H1 (cell line): Measurements from ENCODE around the gene CTIF. TPM values are rescaled to one million over a fixed set of nuclear protein-coding genes. Genes with fewer than 3 reads are reported as not detected.
A peak's percentile ranks its signal among the peaks of the same experiment; 100 is the strongest.

ENCODE experiments used
- CTCF ChIA-PET: fragments of 300-600 bp; sonication (Branson Sonifier 250); formaldehyde crosslinking; loops from one replicate; lab custom pipeline; 2021; ENCODE audit not compliant: partially characterized antibody; lab: Charles Lee
- POLR2A ChIA-PET: fragments of 300-600 bp; sonication (Branson Sonifier 250); formaldehyde crosslinking; loops from one replicate; lab custom pipeline; 2021; ENCODE audit warnings: inconsistent platforms; ENCODE audit not compliant: partially characterized antibody; lab: Charles Lee
- DNase-seq, 2 experiments: peaks; one replicate each; pipeline versions ENCODE4 v3.0.0 to v3.0.0-alpha.2; 2010 to 2022; ENCODE audit warnings: low spot score in 2 of 2, low read depth in 1 of 2, mixed read lengths in 1 of 2
- FAIRE-seq: peaks from 2 replicates; lab custom pipeline; 2011; peaks lifted over from hg19 to GRCh38; lab: Jason Lieb, UNC
- H2AFZ ChIP-seq: 2 replicates; pipeline ENCODE4 v1.8.1; 2012; ENCODE audit warnings: low read length, inconsistent platforms
- H2AK5ac ChIP-seq: 2 replicates; pipeline ENCODE4 v1.6.1; 2013; ENCODE audit warnings: low read depth, low read length
- H2BK120ac ChIP-seq: replicated peaks from 2 replicates; pipeline ENCODE3; 2013; ENCODE audit warnings: low read depth, low read length, inconsistent platforms
- H2BK12ac ChIP-seq: 2 replicates; pipeline ENCODE4 v1.6.1; 2013; ENCODE audit warnings: low read depth, low read length
- H2BK15ac ChIP-seq: 2 replicates; pipeline ENCODE4 v1.6.1; 2013; ENCODE audit warnings: low read length
- H2BK20ac ChIP-seq: 2 replicates; pipeline ENCODE4 v1.6.1; 2013; ENCODE audit warnings: low read length
- H2BK5ac ChIP-seq: 2 replicates; pipeline ENCODE4 v1.6.1; 2013; ENCODE audit warnings: low read depth, low read length
- H3K14ac ChIP-seq: 2 replicates; pipeline ENCODE4 v1.6.1; 2013; ENCODE audit warnings: inconsistent platforms; ENCODE audit not compliant: insufficient read length
- H3K18ac ChIP-seq: 2 replicates; pipeline ENCODE4 v1.6.1; 2013; ENCODE audit warnings: low read length; ENCODE audit errors: extremely low read depth
- H3K23ac ChIP-seq: 2 replicates; pipeline ENCODE4 v1.6.1; 2013; ENCODE audit warnings: inconsistent platforms; ENCODE audit not compliant: insufficient read length
- H3K23me2 ChIP-seq: 2 replicates; pipeline ENCODE4 v1.6.1; 2013; ENCODE audit warnings: low read depth, low read length
- H3K27ac ChIP-seq: 2 replicates; pipeline ENCODE4 v1.6.1; 2011; ENCODE audit warnings: low read depth, low read length, inconsistent platforms
- H3K27me3 ChIP-seq, 4 experiments: replicated peaks in 1 of 4; 1 replicate in 1 of 4; 2 replicates in 3 of 4; pipeline versions ENCODE4 v1.6.1 to v1.8.1; 2011 to 2013; ENCODE audit warnings: low read length in 3 of 4, mild to moderate bottlenecking in 3 of 4, inconsistent platforms in 2 of 4, mixed read lengths in 2 of 4, moderate library complexity in 1 of 4; ENCODE audit not compliant: control insufficient read depth in 3 of 4, insufficient read depth in 3 of 4; ENCODE audit errors: extremely low read depth in 1 of 4
- H3K36me3 ChIP-seq, 4 experiments: 2 replicates each; pipeline versions ENCODE4 v1.6.1 to v1.8.1; 2011 to 2013; ENCODE audit warnings: mild to moderate bottlenecking in 4 of 4, low read length in 3 of 4, moderate library complexity in 2 of 4, control low read depth in 1 of 4, inconsistent platforms in 1 of 4; ENCODE audit not compliant: insufficient read depth in 4 of 4, control insufficient read depth in 2 of 4
- H3K4ac ChIP-seq: replicated peaks from 2 replicates; pipeline ENCODE3; 2013; ENCODE audit warnings: low read length, low read depth, mixed read lengths, inconsistent platforms; ENCODE audit not compliant: insufficient read length
- H3K4me1 ChIP-seq, 4 experiments: replicated peaks in 1 of 4; 1 replicate in 1 of 4; 2 replicates in 3 of 4; pipeline versions ENCODE4 v1.6.1 to v1.8.1; 2011 to 2013; ENCODE audit warnings: low read length in 3 of 4, inconsistent platforms in 2 of 4, mixed read lengths in 1 of 4; ENCODE audit not compliant: insufficient read depth in 4 of 4, control insufficient read depth in 3 of 4
- H3K4me2 ChIP-seq, 2 experiments: 2 replicates each; pipeline versions ENCODE4 v1.6.1 to v1.8.1; 2011 to 2013; ENCODE audit warnings: low read depth in 2 of 2, low read length in 2 of 2, control low read depth in 1 of 2, inconsistent platforms in 1 of 2, mild to moderate bottlenecking in 1 of 2; ENCODE audit not compliant: insufficient read depth in 1 of 2
- H3K4me3 ChIP-seq, 4 experiments: fragments of 200-600, 300-600 bp in 1 of 4; sonication (generic), shearing (Covaris generic), sonication (Bioruptor Twin) in 1 of 4; 2 replicates each; pipeline versions ENCODE4 v1.5.1 to v1.8.1; 2011 to 2016; ENCODE audit warnings: low read length in 4 of 4, low read depth in 3 of 4, control low read depth in 2 of 4, inconsistent platforms in 2 of 4, mild to moderate bottlenecking in 2 of 4, mixed read lengths in 1 of 4, moderate library complexity in 1 of 4; ENCODE audit not compliant: insufficient read depth in 2 of 4; ENCODE audit errors: extremely low read depth in 1 of 4
- H3K56ac ChIP-seq: replicated peaks from 2 replicates; pipeline ENCODE3; 2013; ENCODE audit warnings: low read depth, mild to moderate bottlenecking, mixed read lengths, low read length, inconsistent platforms; ENCODE audit not compliant: insufficient read length
- H3K79me1 ChIP-seq: 2 replicates; pipeline ENCODE4 v1.6.1; 2013; ENCODE audit warnings: low read depth, low read length, control low read depth
- H3K79me2 ChIP-seq, 2 experiments: 2 replicates each; pipeline versions ENCODE4 v1.6.1 to v1.8.1; 2012 to 2013; ENCODE audit warnings: low read length in 2 of 2, mild to moderate bottlenecking in 2 of 2, inconsistent platforms in 1 of 2; ENCODE audit not compliant: insufficient read depth in 2 of 2, control insufficient read depth in 1 of 2
- H3K9ac ChIP-seq, 4 experiments: replicated peaks in 1 of 4; 1 replicate in 1 of 4; 2 replicates in 3 of 4; pipeline versions ENCODE4 v1.6.1 to v1.8.1; 2011 to 2013; ENCODE audit warnings: low read depth in 3 of 4, low read length in 3 of 4, control low read depth in 2 of 4, mild to moderate bottlenecking in 2 of 4, moderate library complexity in 2 of 4, inconsistent platforms in 1 of 4; ENCODE audit errors: extremely low read depth in 1 of 4
- H3K9me3 ChIP-seq, 2 experiments: 2 replicates each; pipeline versions ENCODE4 v1.6.1 to v1.8.1; 2012 to 2013; ENCODE audit warnings: mild to moderate bottlenecking in 2 of 2, moderate library complexity in 2 of 2, control low read depth in 1 of 2, inconsistent platforms in 1 of 2, low read depth in 1 of 2, low read length in 1 of 2, mixed read lengths in 1 of 2; ENCODE audit not compliant: insufficient read depth in 2 of 2
- H4K20me1 ChIP-seq, 2 experiments: replicated peaks in 1 of 2; 2 replicates each; pipeline versions ENCODE3 to v1.8.1; 2011 to 2013; ENCODE audit warnings: inconsistent platforms in 2 of 2, low read length in 2 of 2, mild to moderate bottlenecking in 1 of 2; ENCODE audit not compliant: insufficient read depth in 2 of 2, control insufficient read depth in 1 of 2
- H4K5ac ChIP-seq: 2 replicates; pipeline ENCODE4 v1.6.1; 2013; ENCODE audit warnings: low read length, low read depth, mixed read lengths, inconsistent platforms; ENCODE audit not compliant: insufficient read length
- H4K8ac ChIP-seq: 2 replicates; pipeline ENCODE4 v1.8.0; 2013; ENCODE audit warnings: mild to moderate bottlenecking, moderate library complexity, low read length, inconsistent platforms; ENCODE audit not compliant: insufficient read depth; ENCODE audit errors: extremely low read depth
- H4K91ac ChIP-seq: replicated peaks from 2 replicates; pipeline ENCODE3; 2013; ENCODE audit warnings: low read length, mixed read lengths, inconsistent platforms; ENCODE audit not compliant: insufficient read length
- BRCA1 ChIP-seq: IDR thresholded peaks from 2 replicates; pipeline ENCODE4 v1.6.1; 2012; ENCODE audit warnings: low read depth, low read length, improper control_type of control experiment
- CHD1 ChIP-seq: IDR thresholded peaks from 2 replicates; pipeline ENCODE4 v1.6.1; 2012; ENCODE audit warnings: low read depth, low read length, improper control_type of control experiment
- FOSL1 ChIP-seq: IDR thresholded peaks from 2 replicates; pipeline ENCODE4 v1.6.1; 2011; ENCODE audit warnings: mild to moderate bottlenecking, low read depth, low read length, moderate library complexity; ENCODE audit not compliant: insufficient read depth
- HDAC2 ChIP-seq, 2 experiments: fragments of 300-600 bp in 1 of 2; sonication (generic) in 1 of 2; IDR thresholded peaks; 2 replicates each; pipeline ENCODE4 v1.6.1; 2011 to 2012; ENCODE audit warnings: low read depth in 2 of 2, low read length in 2 of 2, mild to moderate bottlenecking in 2 of 2, moderate library complexity in 2 of 2, borderline replicate concordance in 1 of 2, inconsistent platforms in 1 of 2
- JUN ChIP-seq: IDR thresholded peaks from 2 replicates; pipeline ENCODE4 v1.6.1; 2011; ENCODE audit warnings: low read depth, mild to moderate bottlenecking, improper control_type of control experiment, low read length
- NRF1 ChIP-seq: IDR thresholded peaks from 2 replicates; pipeline ENCODE4 v1.6.1; 2011; ENCODE audit warnings: mild to moderate bottlenecking, low read depth, low read length, improper control_type of control experiment
- POU5F1 ChIP-seq: IDR thresholded peaks from 2 replicates; pipeline ENCODE4 v1.6.1; 2011; ENCODE audit warnings: low read depth, mild to moderate bottlenecking, low read length, moderate library complexity
- RBBP5 ChIP-seq: IDR thresholded peaks from 2 replicates; pipeline ENCODE4 v1.7.1; 2012; ENCODE audit warnings: low read depth, mild to moderate bottlenecking, inconsistent platforms, low read length, moderate library complexity, borderline replicate concordance
- RNF2 ChIP-seq: fragments of 200-900, 300-1000 bp; sonication (generic); IDR thresholded peaks from 2 replicates; pipeline ENCODE4 v1.7.1; 2016; ENCODE audit warnings: borderline replicate concordance, low read depth, mild to moderate bottlenecking, antibody characterized with exemption, low read length; ENCODE audit not compliant: poor library complexity, severe bottlenecking; ENCODE audit errors: missing control alignments
- RXRA ChIP-seq: IDR thresholded peaks from 2 replicates; pipeline ENCODE4 v1.6.1; 2011; ENCODE audit warnings: low read depth, mild to moderate bottlenecking, low read length, moderate library complexity; ENCODE audit not compliant: insufficient read depth
- SP1 ChIP-seq: IDR thresholded peaks from 2 replicates; pipeline ENCODE4 v1.6.1; 2011; ENCODE audit warnings: low read depth, low read length
- TCF12 ChIP-seq: IDR thresholded peaks from 2 replicates; pipeline ENCODE4 v1.6.1; 2011; ENCODE audit warnings: low read depth, mild to moderate bottlenecking, low read length
- WGBS, 2 experiments: shearing (Covaris generic) in 1 of 2; methylation state at CpG; one replicate each; pipeline versions ENCODE4 v1.1.6 to v1.1.7; 2013 to 2015; ENCODE audit warnings: low lambda C conversion rate in 2 of 2, mixed read lengths in 2 of 2, inconsistent platforms in 1 of 2, low coverage in 1 of 2, missing lambda C conversion rate in 1 of 2; ENCODE audit not compliant: insufficient replicate concordance in 2 of 2, insufficient coverage in 1 of 2, insufficient read length in 1 of 2; ENCODE audit errors: extremely low coverage in 1 of 2, missing lambda C conversion rate in 1 of 2; 5-methylcytosine and 5-hydroxymethylcytosine counted together
- polyA plus RNA-seq, 7 experiments: library from polyadenylated mRNA; depleted of rRNA in 3 of 7; stranded (reverse) in 5 of 7; unstranded in 2 of 7; fragments of >200 nt in 5 of 7; fragments of 200-250 nt in 2 of 7; gene quantifications; 1 replicate in 5 of 7; 2 replicates in 1 of 7; 4 replicates in 1 of 7; pipeline versions ENCODE4 v1.2.1 to v1.2.3, GENCODE V29; 2011 to 2013; ENCODE audit warnings: missing spikeins in 2 of 7, mixed read lengths in 2 of 7
- total RNA-seq: library from RNA; stranded (reverse); fragmentation: NEBNext Ultra II Directional; extraction: Animal tissue kit (Norgen Biotek cat#: 25700); gene quantifications from 2 replicates; pipeline ENCODE4 v1.2.1, GENCODE V29; 2021
- TF ChIP-seq, protein P1 (sequence below): IDR thresholded peaks from 2 replicates; pipeline ENCODE4 v1.6.1; 2012; ENCODE audit warnings: inconsistent platforms

CTIF gene
- total and polyA plus RNA-seq, 2 of the 8 experiments (the other 6 are each of a cell fraction or from before 2014, with no cell fraction given): 9.0 to 17.8 TPM

DNA sequence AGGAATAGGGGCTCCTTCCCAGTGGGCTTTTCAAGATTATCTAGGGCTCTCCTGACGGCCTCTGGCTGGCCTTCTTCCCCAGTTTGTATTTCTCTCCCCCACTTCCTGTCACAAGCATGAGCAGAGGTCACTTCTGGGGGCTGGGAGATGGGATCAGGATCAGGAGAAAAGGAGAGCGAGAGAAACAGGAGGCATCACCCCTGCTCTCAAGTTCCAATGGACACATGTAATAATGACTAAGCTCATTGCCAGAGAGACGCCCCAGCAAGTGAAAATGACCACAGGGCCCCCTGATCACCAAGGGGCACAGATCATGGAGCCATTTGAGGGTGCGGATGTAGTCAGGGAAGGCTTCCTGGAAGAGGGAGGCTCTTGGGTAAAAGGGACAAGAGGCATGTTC is 319.8 kb downstream of the CTIF start:
- DNase-seq: no peak
- ChIA-PET POLR2A (interaction anchor here (1.4 to 1.5 kb wide), 2 partner anchors 10 to 15 kb away, joined by 3 to 6 read pairs; no protein-coding TSS in a partner anchor), CTCF (interaction anchor here (0.9 to 3.7 kb wide), 16 partner anchors 9 to 412 kb away, joined by 3 to 24 read pairs (median 5); no protein-coding TSS in a partner anchor)
- peak overlapping the region; percentile 77; the same call in 1 of the 2 replicates for H2BK12ac ChIP-seq
- 0 out of 2 replicates have a peak overlapping the region, but pooled peaks have one; percentile 1 for H2BK5ac ChIP-seq
- no peaks in the 10 kb centered on the region; the same call in 1 of the 2 replicates for H3K23me2 ChIP-seq
- H3K9ac ChIP-seq: no peak overlapping the region
- no peak overlapping the region for H2AFZ ChIP-seq
- no peak overlapping the region for H3K56ac ChIP-seq
- no peak overlapping the region for H3K4me3 ChIP-seq
- H4K91ac ChIP-seq: no peak overlapping the region
- no peak overlapping the region for H4K5ac ChIP-seq
- H3K14ac ChIP-seq: no peak overlapping the region
- no peaks in the 10 kb centered on the region for H3K79me1 ChIP-seq
- H2BK20ac ChIP-seq: no peak overlapping the region
- TF ChIP-seq, protein P1, sequence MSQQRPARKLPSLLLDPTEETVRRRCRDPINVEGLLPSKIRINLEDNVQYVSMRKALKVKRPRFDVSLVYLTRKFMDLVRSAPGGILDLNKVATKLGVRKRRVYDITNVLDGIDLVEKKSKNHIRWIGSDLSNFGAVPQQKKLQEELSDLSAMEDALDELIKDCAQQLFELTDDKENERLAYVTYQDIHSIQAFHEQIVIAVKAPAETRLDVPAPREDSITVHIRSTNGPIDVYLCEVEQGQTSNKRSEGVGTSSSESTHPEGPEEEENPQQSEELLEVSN: no peak
- no peak for TF ChIP-seq HDAC2 (IDR thresholded peaks at IDR 0.05; ENCODE audit: borderline replicate concordance in 1 of 2, low read depth in 2 of 2, low read length in 2 of 2)
- no peak for TF ChIP-seq RNF2
- no peak for TF ChIP-seq POU5F1
- no peak for TF ChIP-seq BRCA1
- no peak for TF ChIP-seq FOSL1
- TF ChIP-seq NRF1: no peak
- no peak for TF ChIP-seq SP1
- TF ChIP-seq TCF12: no peak
- TF ChIP-seq RBBP5: no peak
- no peak for TF ChIP-seq CHD1
- TF ChIP-seq JUN: no peak
- no peak for TF ChIP-seq RXRA
- no peaks in the 10 kb centered on the region for H3K36me3 ChIP-seq
- no peak overlapping the region for H2AK5ac ChIP-seq
- H2BK15ac ChIP-seq: 0 out of 2 replicates have a peak overlapping the region, but pooled peaks have one; percentile 81
- no peaks in the 10 kb centered on the region for H3K79me2 ChIP-seq
- no peaks in the 10 kb centered on the region for H4K20me1 ChIP-seq
- no peak overlapping the region for H3K23ac ChIP-seq
- FAIRE-seq: no peak
- H3K4me1 ChIP-seq: peaks cover 0 to 29% (median 22%) of the 10 kb centered on the region in 4 experiments; a peak in 6 of 7 replicates
- 89% methylated on average over 4 of the region's 4 CpGs; no CpG with 5 or more reads in 1 of the 2 experiments for WGBS, 2 experiments
- no peak overlapping the region for H3K18ac ChIP-seq
- H2BK120ac ChIP-seq: no peak overlapping the region
- H3K9me3 ChIP-seq: no peaks in the 10 kb centered on the region
- no peak overlapping the region for H3K4ac ChIP-seq
- H3K27me3 ChIP-seq: no peaks in the 10 kb centered on the region
- H3K27ac ChIP-seq: no peak overlapping the region
- H3K4me2 ChIP-seq: no peak overlapping the region
- H4K8ac ChIP-seq: no peak overlapping the region
